A549 (cell line): ENCODE results near the gene UNC5C.

ENCODE experiments used
- BHLHE40 ChIP-seq: IDR thresholded peaks from 2 replicates; pipeline ENCODE4 v1.6.1; 2012; ENCODE audit warnings: low read depth, low read length, inconsistent platforms
- CTCF ChIP-seq: fragments of >200 bp; sonication (Bioruptor Twin); formaldehyde crosslinking; IDR thresholded peaks from 3 replicates; pipeline ENCODE4 v1.5.1; 2016
- EP300 ChIP-seq, 2 experiments: fragments of >200 bp; sonication (Bioruptor Twin); formaldehyde crosslinking; IDR thresholded peaks; 2 replicates in 1 of 2; 3 replicates in 1 of 2; pipeline ENCODE4 v1.6.1; 2016 to 2017
- HDAC2 ChIP-seq: fragments of 200-600 bp; sonication (generic); IDR thresholded peaks from 2 replicates; pipeline ENCODE4 v1.6.1; 2016
- JUNB ChIP-seq: fragments of >200 bp; sonication (Bioruptor Twin); formaldehyde crosslinking; IDR thresholded peaks from 2 replicates; pipeline ENCODE4 v1.6.1; 2016
- KDM1A ChIP-seq: fragments of 200-600 bp; sonication (generic); IDR thresholded peaks from 2 replicates; pipeline ENCODE4 v1.6.1; 2016; ENCODE audit warnings: low read depth, mild to moderate bottlenecking
- MAZ ChIP-seq: fragments of 150-350 bp; IDR thresholded peaks from 2 replicates; pipeline ENCODE4 v1.6.1; 2014; ENCODE audit warnings: antibody characterized with exemption, low read depth, low read length, borderline replicate concordance
- PBX3 ChIP-seq: IDR thresholded peaks from 2 replicates; pipeline ENCODE4 v1.6.1; 2012
- POLR2A ChIP-seq: IDR thresholded peaks from 2 replicates; pipeline ENCODE4 v1.6.1; 2012; ENCODE audit warnings: mild to moderate bottlenecking, low read length
- RFX5 ChIP-seq: fragments of 450-650 bp; IDR thresholded peaks from 2 replicates; pipeline ENCODE4 v1.7.1; 2014; ENCODE audit warnings: antibody characterized with exemption, mild to moderate bottlenecking, moderate library complexity
- RNF2 ChIP-seq: fragments of 200-600 bp; sonication (generic); IDR thresholded peaks from 2 replicates; pipeline ENCODE4 v1.6.1; 2016; ENCODE audit warnings: low read depth, mild to moderate bottlenecking, antibody characterized with exemption, moderate library complexity, borderline replicate concordance
- TF ChIP-seq, protein P1 (sequence below): fragments of 250-450 bp; sonication (Bioruptor Pico); IDR thresholded peaks from 2 replicates; pipeline ENCODE4 v1.5.0; 2021; ENCODE audit warnings: mild to moderate bottlenecking, moderate library complexity, borderline replicate concordance
- TF ChIP-seq, protein P2 (sequence below): fragments of 450-650 bp; IDR thresholded peaks from 2 replicates; pipeline ENCODE4 v1.6.1; 2014; ENCODE audit warnings: antibody characterized with exemption

DNA sequence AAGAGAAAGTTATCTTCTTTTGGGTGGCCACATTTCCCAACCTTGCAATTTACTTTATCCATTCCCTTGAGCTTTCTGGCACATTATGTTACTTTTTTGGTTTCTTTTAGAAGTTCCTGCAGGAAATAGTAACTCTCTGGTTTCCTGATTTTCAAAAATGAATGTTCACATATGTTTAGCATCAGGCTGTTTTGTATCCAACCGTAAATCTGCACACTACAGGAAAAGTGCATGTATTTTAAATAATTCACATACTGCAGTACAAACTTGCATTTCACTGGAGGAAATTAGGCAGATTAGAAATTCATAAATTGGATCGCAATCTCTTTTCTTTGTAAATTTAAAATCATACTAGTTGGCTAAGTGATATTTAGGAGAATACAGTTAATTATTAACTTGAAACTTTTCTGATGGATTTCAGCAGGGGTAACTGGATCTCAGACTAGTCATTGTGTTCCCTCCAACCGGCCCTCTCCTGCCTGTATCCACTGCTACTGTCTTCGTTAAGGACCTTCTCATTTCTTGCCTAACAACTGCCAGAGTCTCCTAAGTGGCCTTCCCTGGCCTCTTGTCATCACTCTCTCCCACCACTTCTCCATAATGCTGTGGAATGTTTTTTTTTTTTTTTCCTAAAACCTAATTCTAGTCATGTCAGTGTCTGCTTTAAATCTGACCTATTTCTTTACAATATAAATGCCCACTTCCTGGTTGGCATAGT, 137.2 kb downstream of the UNC5C start:
- no peak for TF ChIP-seq HDAC2
- no peak for TF ChIP-seq CTCF
- no peak for TF ChIP-seq RNF2
- no peak for TF ChIP-seq KDM1A
- no peak for TF ChIP-seq BHLHE40
- no peak for TF ChIP-seq JUNB
- TF ChIP-seq, protein P1, sequence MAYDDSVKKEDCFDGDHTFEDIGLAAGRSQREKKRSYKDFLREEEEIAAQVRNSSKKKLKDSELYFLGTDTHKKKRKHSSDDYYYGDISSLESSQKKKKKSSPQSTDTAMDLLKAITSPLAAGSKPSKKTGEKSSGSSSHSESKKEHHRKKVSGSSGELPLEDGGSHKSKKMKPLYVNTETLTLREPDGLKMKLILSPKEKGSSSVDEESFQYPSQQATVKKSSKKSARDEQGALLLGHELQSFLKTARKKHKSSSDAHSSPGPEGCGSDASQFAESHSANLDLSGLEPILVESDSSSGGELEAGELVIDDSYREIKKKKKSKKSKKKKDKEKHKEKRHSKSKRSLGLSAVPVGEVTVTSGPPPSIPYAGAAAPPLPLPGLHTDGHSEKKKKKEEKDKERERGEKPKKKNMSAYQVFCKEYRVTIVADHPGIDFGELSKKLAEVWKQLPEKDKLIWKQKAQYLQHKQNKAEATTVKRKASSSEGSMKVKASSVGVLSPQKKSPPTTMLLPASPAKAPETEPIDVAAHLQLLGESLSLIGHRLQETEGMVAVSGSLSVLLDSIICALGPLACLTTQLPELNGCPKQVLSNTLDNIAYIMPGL (CRISPR knock-in tag) = no peak
- TF ChIP-seq MAZ = no peak
- TF ChIP-seq, protein P2, sequence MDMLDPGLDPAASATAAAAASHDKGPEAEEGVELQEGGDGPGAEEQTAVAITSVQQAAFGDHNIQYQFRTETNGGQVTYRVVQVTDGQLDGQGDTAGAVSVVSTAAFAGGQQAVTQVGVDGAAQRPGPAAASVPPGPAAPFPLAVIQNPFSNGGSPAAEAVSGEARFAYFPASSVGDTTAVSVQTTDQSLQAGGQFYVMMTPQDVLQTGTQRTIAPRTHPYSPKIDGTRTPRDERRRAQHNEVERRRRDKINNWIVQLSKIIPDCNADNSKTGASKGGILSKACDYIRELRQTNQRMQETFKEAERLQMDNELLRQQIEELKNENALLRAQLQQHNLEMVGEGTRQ = no peak
- no peak for TF ChIP-seq EP300 (IDR thresholded peaks at IDR 0.05)
- no peak for TF ChIP-seq RFX5
- TF ChIP-seq POLR2A = no peak
- TF ChIP-seq PBX3 = no peak
